Retinal pigment epithelial cell (primary cell): ENCODE measurements around the gene GLT8D1.
A peak's percentile ranks its signal among the peaks of the same experiment; 100 is the strongest.
"Not testable (repeated sequence)": the region's sequence is repeated elsewhere in the genome, so short reads cannot be mapped to it uniquely, and the experiment has no call there.

ENCODE experiments used
- DNase-seq: peaks from one replicate; pipeline ENCODE4 v3.0.0-alpha.2; 2010; ENCODE audit warnings: low read depth
- H3K4me3 ChIP-seq: 2 replicates; pipeline ENCODE4 v1.5.1; 2011; ENCODE audit warnings: mild to moderate bottlenecking, low read length, control low read depth, moderate library complexity
- TF ChIP-seq, protein P1 (sequence below): conservative IDR thresholded peaks from 2 replicates; pipeline ENCODE4 v1.5.1; 2011; ENCODE audit warnings: low read depth, low read length, control low read depth, inconsistent platforms

The GLT8D1 gene

DNA sequence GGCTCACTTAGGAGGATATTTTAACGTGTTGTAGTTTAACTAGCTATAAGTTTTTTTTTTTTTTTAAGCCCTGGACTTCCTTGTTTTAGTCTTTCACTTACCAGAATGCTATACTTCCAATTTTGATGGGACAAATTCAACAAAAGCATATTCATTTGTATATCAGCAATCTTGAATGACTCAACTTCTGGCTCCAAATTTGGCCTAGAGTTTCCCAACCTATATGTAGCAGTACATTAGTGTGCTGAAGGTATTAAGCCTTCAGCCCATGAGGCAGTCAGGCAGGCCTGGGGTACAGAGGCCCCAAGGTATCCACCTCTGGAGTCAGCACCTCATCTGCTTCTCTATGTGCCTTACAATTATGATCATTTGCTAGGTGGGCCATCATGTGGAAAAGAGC lies 25.8 kb downstream of the GLT8D1 start:
- H3K4me3 ChIP-seq: no peak overlapping the region
- DNase-seq: no peak
- TF ChIP-seq, protein P1, sequence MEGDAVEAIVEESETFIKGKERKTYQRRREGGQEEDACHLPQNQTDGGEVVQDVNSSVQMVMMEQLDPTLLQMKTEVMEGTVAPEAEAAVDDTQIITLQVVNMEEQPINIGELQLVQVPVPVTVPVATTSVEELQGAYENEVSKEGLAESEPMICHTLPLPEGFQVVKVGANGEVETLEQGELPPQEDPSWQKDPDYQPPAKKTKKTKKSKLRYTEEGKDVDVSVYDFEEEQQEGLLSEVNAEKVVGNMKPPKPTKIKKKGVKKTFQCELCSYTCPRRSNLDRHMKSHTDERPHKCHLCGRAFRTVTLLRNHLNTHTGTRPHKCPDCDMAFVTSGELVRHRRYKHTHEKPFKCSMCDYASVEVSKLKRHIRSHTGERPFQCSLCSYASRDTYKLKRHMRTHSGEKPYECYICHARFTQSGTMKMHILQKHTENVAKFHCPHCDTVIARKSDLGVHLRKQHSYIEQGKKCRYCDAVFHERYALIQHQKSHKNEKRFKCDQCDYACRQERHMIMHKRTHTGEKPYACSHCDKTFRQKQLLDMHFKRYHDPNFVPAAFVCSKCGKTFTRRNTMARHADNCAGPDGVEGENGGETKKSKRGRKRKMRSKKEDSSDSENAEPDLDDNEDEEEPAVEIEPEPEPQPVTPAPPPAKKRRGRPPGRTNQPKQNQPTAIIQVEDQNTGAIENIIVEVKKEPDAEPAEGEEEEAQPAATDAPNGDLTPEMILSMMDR: no peak

DNA sequence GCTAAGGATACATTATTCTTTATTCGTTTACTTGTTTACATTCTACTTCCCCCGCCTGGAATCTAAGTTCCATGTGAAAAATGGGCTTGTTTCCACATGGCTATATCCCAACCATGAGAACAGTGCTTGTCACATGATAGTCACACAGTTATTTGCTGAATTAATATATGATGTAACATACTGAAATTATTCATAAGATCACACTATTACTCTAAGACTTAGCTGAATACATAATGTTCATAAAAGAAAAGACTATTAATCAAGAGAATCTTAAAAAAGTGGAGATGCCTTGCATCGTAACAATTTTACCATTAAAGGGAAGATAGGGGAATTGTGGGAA lies 26.4 kb downstream of the GLT8D1 start:
- TF ChIP-seq, protein P1: no peak

DNA sequence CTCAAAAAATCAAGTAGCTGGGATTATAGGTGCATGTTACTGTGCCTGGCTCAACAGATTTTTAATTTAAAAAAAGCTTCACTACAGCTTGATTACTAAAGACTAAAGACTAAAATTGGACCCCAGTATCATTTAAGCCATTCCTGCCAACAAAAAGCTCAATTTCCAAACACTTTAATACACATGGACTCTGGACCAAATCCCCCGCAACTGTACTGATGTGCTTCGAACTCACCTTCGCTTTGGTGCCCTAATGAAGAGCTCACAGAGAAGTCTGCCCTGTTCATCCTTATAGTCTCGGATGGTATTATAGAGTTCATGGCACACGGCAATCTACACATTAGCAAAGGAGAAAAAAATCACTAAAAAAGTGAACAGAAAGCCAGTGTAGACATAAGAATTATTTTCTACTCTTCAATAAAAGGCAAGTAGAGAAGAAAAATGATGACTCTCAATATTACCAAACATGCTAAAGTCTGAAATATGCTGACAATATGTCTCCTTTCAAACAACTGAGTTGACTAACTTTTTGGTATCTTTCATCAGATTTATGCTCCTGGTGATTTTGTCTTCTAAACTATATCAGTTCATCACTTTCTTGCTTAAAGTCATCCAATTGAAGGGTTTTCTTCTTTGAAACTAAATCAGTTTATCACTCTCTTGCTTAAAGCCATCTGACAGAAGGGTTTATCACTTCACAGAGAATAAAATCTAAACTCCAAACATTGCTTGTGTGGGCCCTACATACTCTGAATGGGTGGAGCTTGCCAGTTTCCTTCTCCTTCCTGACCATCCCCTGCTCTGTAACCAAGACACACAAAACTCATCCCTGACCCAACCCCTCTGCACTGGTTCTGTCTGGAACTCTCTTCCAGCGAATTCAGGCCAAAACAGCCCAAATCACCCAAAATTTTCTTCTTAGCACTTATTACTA lies 27.1 kb downstream of the GLT8D1 start:
- H3K4me3 ChIP-seq: no peak overlapping the region
- TF ChIP-seq, protein P1: no peak
- no peak for DNase-seq

More for the DNA sequence above, 26.4 kb downstream of the GLT8D1 start:
- DNase-seq: no peak
- H3K4me3 ChIP-seq: no peak overlapping the region

DNA sequence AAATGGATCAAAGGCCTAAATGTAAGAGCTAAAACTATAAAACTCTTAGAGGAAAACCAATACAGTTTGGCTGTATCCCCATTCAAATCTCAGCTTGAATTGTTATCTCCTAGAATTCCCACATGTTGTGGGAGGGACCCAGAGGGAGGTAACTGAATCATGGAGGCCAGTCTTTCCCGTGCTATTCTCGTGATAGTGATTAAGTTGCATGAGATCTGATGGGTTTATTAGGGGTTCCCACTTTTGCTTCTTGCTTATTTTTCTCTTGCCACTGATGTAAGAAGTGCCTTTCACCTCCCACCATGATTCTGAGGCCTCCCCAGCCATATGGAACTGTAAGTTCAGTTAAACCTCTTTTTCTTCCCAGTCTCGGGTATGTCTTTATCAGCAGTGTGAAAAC lies 29.4 kb downstream of the GLT8D1 start:
- not testable (repeated sequence) for H3K4me3 ChIP-seq, DNase-seq

DNA sequence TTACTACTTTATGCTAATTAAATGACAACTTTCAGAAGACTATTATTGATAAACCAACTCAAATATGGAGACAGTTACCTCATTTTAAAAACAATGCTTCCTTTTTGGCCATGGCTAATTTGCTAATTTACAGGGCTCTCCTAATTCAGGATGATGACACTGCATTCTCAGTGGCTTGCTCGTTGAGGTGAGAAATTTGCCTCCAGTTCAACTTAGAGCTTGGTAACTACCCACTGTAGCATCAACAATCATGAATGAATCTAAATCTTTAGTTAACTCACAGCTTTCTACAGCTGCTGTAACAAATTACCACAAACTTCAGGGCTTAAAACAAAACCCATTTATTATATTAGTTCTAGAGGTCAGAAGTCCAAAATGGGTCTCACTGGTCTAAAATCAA lies 33.9 kb downstream of the GLT8D1 start:
- TF ChIP-seq, protein P1: no peak
- no peak for DNase-seq
- H3K4me3 ChIP-seq: no peak overlapping the region

DNA sequence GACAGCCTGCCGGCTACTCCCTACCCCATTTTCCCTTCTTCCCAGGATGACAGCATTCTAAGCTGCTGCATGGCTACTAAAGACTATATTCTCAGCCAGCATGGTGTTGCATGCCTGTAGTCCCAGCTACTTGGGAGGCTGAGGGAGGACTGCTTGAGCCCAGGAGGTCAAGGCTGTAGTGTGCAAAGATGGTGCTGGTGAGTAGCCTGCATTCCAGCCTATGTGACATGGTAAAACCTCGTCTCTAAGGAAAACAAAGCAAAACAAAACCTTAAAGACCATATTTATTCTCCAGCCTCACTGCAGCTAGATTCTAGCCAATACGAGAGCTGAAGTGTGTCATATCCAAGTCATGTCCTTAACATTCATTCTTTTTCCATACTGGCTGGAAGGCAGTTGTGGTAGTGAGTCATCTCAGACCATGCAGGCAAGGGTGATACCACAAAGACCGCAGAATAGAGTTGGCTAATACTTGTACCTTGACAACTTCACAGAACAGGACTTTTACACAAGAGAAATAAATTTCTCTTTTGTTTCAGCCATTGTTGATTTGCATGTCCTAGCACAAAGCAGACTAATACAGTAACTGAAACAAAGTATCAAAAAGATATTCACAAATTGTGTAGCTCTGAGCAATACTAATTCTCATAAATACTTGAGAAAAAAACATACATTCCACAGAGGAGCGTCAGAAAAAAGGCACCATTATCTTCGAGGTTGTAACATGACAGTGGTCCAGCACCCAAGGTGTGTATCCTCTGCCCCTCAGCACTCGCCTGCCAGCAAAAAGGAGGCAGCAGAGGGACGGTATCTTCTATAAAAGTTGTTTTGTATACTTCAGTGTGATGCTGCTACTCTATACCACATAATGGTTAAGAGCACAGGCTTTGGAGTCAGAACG lies 34.7 kb downstream of the GLT8D1 start:
- H3K4me3 ChIP-seq: no peak overlapping the region
- TF ChIP-seq, protein P1: no peak

DNA sequence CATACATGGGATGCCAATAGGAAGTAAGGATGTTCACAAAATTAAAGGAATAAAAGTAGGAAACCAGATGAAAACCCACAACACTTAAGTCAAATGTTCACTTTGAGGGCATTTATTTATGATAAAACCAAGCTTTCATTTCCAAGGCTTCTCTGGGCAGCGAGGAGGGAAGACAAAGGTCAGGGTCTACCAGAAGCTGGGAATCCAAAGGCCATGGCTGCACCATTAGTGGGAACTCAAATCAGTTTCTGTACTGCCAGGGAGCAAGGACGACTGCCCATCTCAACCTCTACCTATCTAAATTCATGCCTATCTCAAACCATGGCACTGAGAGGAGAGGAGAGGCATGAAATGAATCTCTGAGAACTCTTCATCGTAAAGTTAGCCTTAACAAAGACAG lies 42.5 kb downstream of the GLT8D1 start:
- no peak overlapping the region for H3K4me3 ChIP-seq
- no peak for DNase-seq
- TF ChIP-seq, protein P1: no peak

More for the DNA sequence above, 34.7 kb downstream of the GLT8D1 start:
- peak; percentile 99 for DNase-seq
